ENCODE data around the gene KCNE3. TPM values are rescaled to one million over a fixed set of nuclear protein-coding genes. Genes with fewer than 3 reads are reported as not detected.

Gene KCNE3
- total RNA-seq, 1 experiment from 2014 or later, result 106 TPM

- no peak for DNase-seq (ENCODE audit: low spot score)
- intact Hi-C loops (cut with micrococcal nuclease; ENCODE audit: unreplicated experiment), result no loop called here
- peaks cover 33% of the 10 kb centered on the region for H3K36me3 ChIP-seq (ENCODE audit: insufficient read depth, low read length, poor library complexity, severe bottlenecking)
- TF ChIP-seq CTCF (conservative IDR thresholded peaks at IDR 0.05; ENCODE audit: low read depth, low read length) (no peak), EZH2 (IDR thresholded peaks at IDR 0.05; ENCODE audit: borderline replicate concordance, low read depth, low read length, poor library complexity, severe bottlenecking) (no peak)
- no peak overlapping the region for H3K27ac ChIP-seq (ENCODE audit: low read depth, low read length, poor library complexity, severe bottlenecking)
- peak overlapping the region; percentile 58 for H3K4me3 ChIP-seq (ENCODE audit: low read depth, low read length, poor library complexity, severe bottlenecking)
- BruUV-seq (replicated peaks), result no TSS peak
- no peaks in the 10 kb centered on the region for H3K9me3 ChIP-seq (ENCODE audit: low read depth, low read length, poor library complexity, severe bottlenecking)
- H3K27me3 ChIP-seq (replicated peaks; ENCODE audit: insufficient read depth, low read depth, low read length, poor library complexity), result no peaks in the 10 kb centered on the region
- POLR2A ChIA-PET (ENCODE audit: low non-redundant PET), result no interaction called here
- H3K4me1 ChIP-seq (ENCODE audit: insufficient read depth, low read length, poor library complexity, severe bottlenecking), result peaks cover 62% of the 10 kb centered on the region
- CTCF ChIA-PET, result interaction anchor here (0.6 to 3.8 kb wide), 2 partner anchors 11 to 28 kb away, joined by 3 to 11 read pairs; no protein-coding TSS in a partner anchor
Observed at GRCh38 chr11:74464746-74465145, 2.6 kb downstream of the KCNE3 start.

- Histone ChIP-seq H3K4me1 (ENCODE audit: insufficient read depth, low read length, poor library complexity, severe bottlenecking) (peaks cover 47% of the 10 kb centered on the region), H3K27me3 (replicated peaks; ENCODE audit: insufficient read depth, low read depth, low read length, poor library complexity) (no peaks in the 10 kb centered on the region), H3K4me3 (ENCODE audit: low read depth, low read length, poor library complexity, severe bottlenecking) (no peak overlapping the region), H3K27ac (ENCODE audit: low read depth, low read length, poor library complexity, severe bottlenecking) (peak overlapping the region; percentile 10), H3K9me3 (ENCODE audit: low read depth, low read length, poor library complexity, severe bottlenecking) (no peaks in the 10 kb centered on the region), H3K36me3 (ENCODE audit: insufficient read depth, low read length, poor library complexity, severe bottlenecking) (peaks cover 39% of the 10 kb centered on the region)
- ChIA-PET CTCF (interaction anchor here (3.8 kb wide), 1 partner anchor 10 kb away, joined by 11 read pairs; no protein-coding TSS in a partner anchor), POLR2A (ENCODE audit: low non-redundant PET) (no interaction called here)
- no TSS peak for BruUV-seq (replicated peaks)
- no peak for DNase-seq (ENCODE audit: low spot score)
- intact Hi-C loops (cut with micrococcal nuclease; ENCODE audit: unreplicated experiment), result no loop called here
- no peak for TF ChIP-seq EZH2 (IDR thresholded peaks at IDR 0.05; ENCODE audit: borderline replicate concordance, low read depth, low read length, poor library complexity, severe bottlenecking)
- TF ChIP-seq CTCF (conservative IDR thresholded peaks at IDR 0.05; ENCODE audit: low read depth, low read length), result no peak
Observed at GRCh38 chr11:74463216-74463615, 4.1 kb downstream of the KCNE3 start.

- no peak for DNase-seq (ENCODE audit: low spot score)
- ChIA-PET CTCF (interaction anchor here (3.8 kb wide), 1 partner anchor 9 kb away, joined by 11 read pairs; no protein-coding TSS in a partner anchor), POLR2A (ENCODE audit: low non-redundant PET) (interaction anchor here (0.5 kb wide), 1 partner anchor 133 kb away, joined by 3 read pairs; no protein-coding TSS in a partner anchor)
- TF ChIP-seq EZH2 (IDR thresholded peaks at IDR 0.05; ENCODE audit: borderline replicate concordance, low read depth, low read length, poor library complexity, severe bottlenecking) (no peak), CTCF (conservative IDR thresholded peaks at IDR 0.05; ENCODE audit: low read depth, low read length) (no peak)
- Histone ChIP-seq H3K9me3 (ENCODE audit: low read depth, low read length, poor library complexity, severe bottlenecking) (no peaks in the 10 kb centered on the region), H3K36me3 (ENCODE audit: insufficient read depth, low read length, poor library complexity, severe bottlenecking) (peaks cover 45% of the 10 kb centered on the region), H3K4me1 (ENCODE audit: insufficient read depth, low read length, poor library complexity, severe bottlenecking) (peaks cover 41% of the 10 kb centered on the region), H3K27ac (ENCODE audit: low read depth, low read length, poor library complexity, severe bottlenecking) (peak overlapping the region; percentile 10), H3K27me3 (replicated peaks; ENCODE audit: insufficient read depth, low read depth, low read length, poor library complexity) (no peaks in the 10 kb centered on the region), H3K4me3 (ENCODE audit: low read depth, low read length, poor library complexity, severe bottlenecking) (no peak overlapping the region)
- intact Hi-C loops (cut with micrococcal nuclease; ENCODE audit: unreplicated experiment), result no loop called here
- BruUV-seq (replicated peaks), result no TSS peak
Observed at GRCh38 chr11:74462631-74463030, 4.7 kb downstream of the KCNE3 start.
